DOHH2 (cell line): Measurements from ENCODE around the gene C3.
"Not testable (repeated sequence)": the region's sequence is repeated elsewhere in the genome, so short reads cannot be mapped to it uniquely, and the experiment has no call there.

ENCODE experiments used
- H3F3A ChIP-seq: fragments of 200-600 bp; sonication (generic), shearing (Covaris generic); 2 replicates; pipeline ENCODE4 v1.6.0; 2016; ENCODE audit warnings: antibody characterized with exemption, mild to moderate bottlenecking; ENCODE audit not compliant: control insufficient read depth, insufficient read depth
- H3K27ac ChIP-seq: fragments of 200-600 bp; sonication (generic); 2 replicates; pipeline ENCODE4 v1.5.1; 2014; ENCODE audit warnings: low read depth, mild to moderate bottlenecking, low read length, moderate library complexity
- H3K27me3 ChIP-seq: fragments of 200-600 bp; sonication (generic); 2 replicates; pipeline ENCODE4 v1.6.1; 2014; ENCODE audit warnings: mild to moderate bottlenecking, low read length, mixed read lengths; ENCODE audit not compliant: control insufficient read depth
- H3K36me3 ChIP-seq: fragments of 200-600 bp; sonication (generic); 2 replicates; pipeline ENCODE4 v1.6.1; 2014; ENCODE audit warnings: mild to moderate bottlenecking, low read length, moderate library complexity, mixed read lengths; ENCODE audit not compliant: control insufficient read depth
- H3K4me1 ChIP-seq: fragments of 200-600 bp; sonication (generic); 2 replicates; pipeline ENCODE4 v1.6.1; 2014; ENCODE audit warnings: mild to moderate bottlenecking, low read length, mixed read lengths; ENCODE audit not compliant: control insufficient read depth
- H3K4me2 ChIP-seq: fragments of 200-600 bp; sonication (generic); 2 replicates; pipeline ENCODE4 v1.6.0; 2014; ENCODE audit warnings: mild to moderate bottlenecking, low read length, moderate library complexity
- H3K4me3 ChIP-seq: fragments of 200-600 bp; sonication (generic); 2 replicates; pipeline ENCODE4 v1.5.1; 2014; ENCODE audit warnings: mild to moderate bottlenecking, low read length, mixed read lengths
- H3K79me2 ChIP-seq: fragments of 200-600 bp; sonication (generic); 2 replicates; pipeline ENCODE4 v1.6.1; 2014; ENCODE audit warnings: mild to moderate bottlenecking, low read length, mixed read lengths; ENCODE audit not compliant: control insufficient read depth
- H3K9me2 ChIP-seq: fragments of 200-600 bp; sonication (generic); replicated peaks from 2 replicates; pipeline ENCODE4 v1.6.1; 2014; ENCODE audit warnings: mild to moderate bottlenecking, low read length, mixed read lengths; ENCODE audit not compliant: control insufficient read depth
- H3K9me3 ChIP-seq: fragments of 200-600 bp; sonication (generic); 2 replicates; pipeline ENCODE4 v1.6.1; 2014; ENCODE audit warnings: antibody characterized with exemption, low read length, mixed read lengths; ENCODE audit not compliant: control insufficient read depth, insufficient read depth
- H4K20me1 ChIP-seq: fragments of 200-600 bp; sonication (generic); 2 replicates; pipeline ENCODE4 v1.6.0; 2014; ENCODE audit warnings: low read depth, mild to moderate bottlenecking, antibody characterized with exemption, low read length, moderate library complexity; ENCODE audit not compliant: control insufficient read depth, insufficient read depth
- CTCF ChIP-seq: fragments of 200-600 bp; sonication (generic); IDR thresholded peaks from one replicate; pipeline ENCODE4 v1.5.1; 2014; ENCODE audit warnings: antibody characterized with exemption, mild to moderate bottlenecking, low read depth, low read length; ENCODE audit not compliant: poor library complexity, severe bottlenecking
- EZH2phosphoT487 ChIP-seq: fragments of 200-600 bp; sonication (generic); IDR thresholded peaks from 2 replicates; pipeline ENCODE4 v1.6.1; 2017; ENCODE audit warnings: borderline replicate concordance, mild to moderate bottlenecking, antibody characterized with exemption, low read length, moderate library complexity, mixed read lengths

The C3 gene

GRCh38 chr19:6649185-6649584, 71.3 kb downstream of the C3 start:
- H3F3A ChIP-seq, result no peaks in the 10 kb centered on the region
- H3K79me2 ChIP-seq, result no peaks in the 10 kb centered on the region
- H3K4me3 ChIP-seq, result no peak overlapping the region
- H3K36me3 ChIP-seq, result no peaks in the 10 kb centered on the region
- H3K27me3 ChIP-seq, result peaks cover 19% of the 10 kb centered on the region
- no peaks in the 10 kb centered on the region for H4K20me1 ChIP-seq
- H3K9me2 ChIP-seq, result no peaks in the 10 kb centered on the region
- H3K4me2 ChIP-seq, result no peak overlapping the region
- H3K27ac ChIP-seq, result no peak overlapping the region
- no peaks in the 10 kb centered on the region for H3K4me1 ChIP-seq
- no peaks in the 10 kb centered on the region for H3K9me3 ChIP-seq
- TF ChIP-seq EZH2phosphoT487, result no peak
- TF ChIP-seq CTCF, result no peak

GRCh38 chr19:6648141-6648715, 72.2 kb downstream of the C3 start:
- Histone ChIP-seq H3K27me3 (peaks cover 19% of the 10 kb centered on the region), H3K79me2 (no peaks in the 10 kb centered on the region), H4K20me1 (no peaks in the 10 kb centered on the region), H3K4me3 (no peak overlapping the region), H3K4me1 (no peaks in the 10 kb centered on the region), H3F3A (no peaks in the 10 kb centered on the region), H3K4me2 (no peak overlapping the region), H3K27ac (no peak overlapping the region), H3K36me3 (no peaks in the 10 kb centered on the region), H3K9me2 (no peaks in the 10 kb centered on the region), H3K9me3 (no peaks in the 10 kb centered on the region)
- TF ChIP-seq EZH2phosphoT487 (no peak), CTCF (no peak)

- TF ChIP-seq EZH2phosphoT487 (no peak), CTCF (no peak)
- Histone ChIP-seq H3F3A (no peaks in the 10 kb centered on the region), H3K27me3 (peaks cover 28% of the 10 kb centered on the region), H3K4me2 (no peak overlapping the region), H3K4me3 (no peak overlapping the region), H3K9me3 (no peaks in the 10 kb centered on the region), H3K27ac (no peak overlapping the region), H4K20me1 (no peaks in the 10 kb centered on the region), H3K79me2 (no peaks in the 10 kb centered on the region), H3K9me2 (no peaks in the 10 kb centered on the region), H3K4me1 (peaks cover 8% of the 10 kb centered on the region), H3K36me3 (no peaks in the 10 kb centered on the region)
Measured at GRCh38 chr19:6644796-6645195, 75.7 kb downstream of the C3 start.

- H3K9me3 ChIP-seq, H3K4me3 ChIP-seq, H4K20me1 ChIP-seq, H3K36me3 ChIP-seq, H3K79me2 ChIP-seq, H3K4me2 ChIP-seq, H3K9me2 ChIP-seq, H3K4me1 ChIP-seq, H3F3A ChIP-seq, H3K27ac ChIP-seq: not testable (repeated sequence)
- H3K27me3 ChIP-seq, result peaks cover 17% of the 10 kb centered on the region
Measured at GRCh38 chr19:6640333-6640732, 80.1 kb downstream of the C3 start.
